DOHH2 (cell line): ENCODE results near the gene WDR89.
A peak's percentile ranks its signal among the peaks of the same experiment; 100 is the strongest.
"Not testable (repeated sequence)": the region's sequence is repeated elsewhere in the genome, so short reads cannot be mapped to it uniquely, and the experiment has no call there.

ENCODE experiments used
- H3F3A ChIP-seq: fragments of 200-600 bp; sonication (generic), shearing (Covaris generic); 2 replicates; pipeline ENCODE4 v1.6.0; 2016; ENCODE audit warnings: antibody characterized with exemption, mild to moderate bottlenecking; ENCODE audit not compliant: control insufficient read depth, insufficient read depth
- H3K27ac ChIP-seq: fragments of 200-600 bp; sonication (generic); 2 replicates; pipeline ENCODE4 v1.5.1; 2014; ENCODE audit warnings: low read depth, mild to moderate bottlenecking, low read length, moderate library complexity
- H3K27me3 ChIP-seq: fragments of 200-600 bp; sonication (generic); 2 replicates; pipeline ENCODE4 v1.6.1; 2014; ENCODE audit warnings: mild to moderate bottlenecking, low read length, mixed read lengths; ENCODE audit not compliant: control insufficient read depth
- H3K36me3 ChIP-seq: fragments of 200-600 bp; sonication (generic); 2 replicates; pipeline ENCODE4 v1.6.1; 2014; ENCODE audit warnings: mild to moderate bottlenecking, low read length, moderate library complexity, mixed read lengths; ENCODE audit not compliant: control insufficient read depth
- H3K4me1 ChIP-seq: fragments of 200-600 bp; sonication (generic); 2 replicates; pipeline ENCODE4 v1.6.1; 2014; ENCODE audit warnings: mild to moderate bottlenecking, low read length, mixed read lengths; ENCODE audit not compliant: control insufficient read depth
- H3K4me2 ChIP-seq: fragments of 200-600 bp; sonication (generic); 2 replicates; pipeline ENCODE4 v1.6.0; 2014; ENCODE audit warnings: mild to moderate bottlenecking, low read length, moderate library complexity
- H3K4me3 ChIP-seq: fragments of 200-600 bp; sonication (generic); 2 replicates; pipeline ENCODE4 v1.5.1; 2014; ENCODE audit warnings: mild to moderate bottlenecking, low read length, mixed read lengths
- H3K79me2 ChIP-seq: fragments of 200-600 bp; sonication (generic); 2 replicates; pipeline ENCODE4 v1.6.1; 2014; ENCODE audit warnings: mild to moderate bottlenecking, low read length, mixed read lengths; ENCODE audit not compliant: control insufficient read depth
- H3K9me2 ChIP-seq: fragments of 200-600 bp; sonication (generic); replicated peaks from 2 replicates; pipeline ENCODE4 v1.6.1; 2014; ENCODE audit warnings: mild to moderate bottlenecking, low read length, mixed read lengths; ENCODE audit not compliant: control insufficient read depth
- H3K9me3 ChIP-seq: fragments of 200-600 bp; sonication (generic); 2 replicates; pipeline ENCODE4 v1.6.1; 2014; ENCODE audit warnings: antibody characterized with exemption, low read length, mixed read lengths; ENCODE audit not compliant: control insufficient read depth, insufficient read depth
- H4K20me1 ChIP-seq: fragments of 200-600 bp; sonication (generic); 2 replicates; pipeline ENCODE4 v1.6.0; 2014; ENCODE audit warnings: low read depth, mild to moderate bottlenecking, antibody characterized with exemption, low read length, moderate library complexity; ENCODE audit not compliant: control insufficient read depth, insufficient read depth
- CTCF ChIP-seq: fragments of 200-600 bp; sonication (generic); IDR thresholded peaks from one replicate; pipeline ENCODE4 v1.5.1; 2014; ENCODE audit warnings: antibody characterized with exemption, mild to moderate bottlenecking, low read depth, low read length; ENCODE audit not compliant: poor library complexity, severe bottlenecking
- EZH2phosphoT487 ChIP-seq: fragments of 200-600 bp; sonication (generic); IDR thresholded peaks from 2 replicates; pipeline ENCODE4 v1.6.1; 2017; ENCODE audit warnings: borderline replicate concordance, mild to moderate bottlenecking, antibody characterized with exemption, low read length, moderate library complexity, mixed read lengths

The WDR89 gene

GRCh38 chr14:63642656-63643382 is 1.1 kb upstream of the WDR89 start:
- no peaks in the 10 kb centered on the region for H3K9me3 ChIP-seq
- H3K9me2 ChIP-seq = no peaks in the 10 kb centered on the region
- H3K4me1 ChIP-seq = peaks cover 38% of the 10 kb centered on the region
- H3K36me3 ChIP-seq = peaks cover 29% of the 10 kb centered on the region
- TF ChIP-seq CTCF = no peak
- TF ChIP-seq EZH2phosphoT487 = no peak
- H3K4me3 ChIP-seq = peak overlapping the region; percentile 98
- H3K4me2 ChIP-seq = peak overlapping the region; percentile 61
- no peaks in the 10 kb centered on the region for H3K27me3 ChIP-seq
- H3K79me2 ChIP-seq = peaks cover 60% of the 10 kb centered on the region
- H3K27ac ChIP-seq = peak overlapping the region; percentile 90
- peaks cover 10% of the 10 kb centered on the region for H3F3A ChIP-seq
- H4K20me1 ChIP-seq = no peaks in the 10 kb centered on the region

GRCh38 chr14:63642229-63642611 is 549 bp upstream of the WDR89 start:
- Histone ChIP-seq H3F3A (peaks cover 10% of the 10 kb centered on the region), H3K9me3 (peaks cover 1% of the 10 kb centered on the region; the same call in 1 of the 2 replicates), H3K79me2 (peaks cover 66% of the 10 kb centered on the region), H3K4me3 (peak overlapping the region; percentile 98), H3K27ac (peak overlapping the region; percentile 90), H3K4me2 (peak overlapping the region; percentile 61), H3K4me1 (peaks cover 32% of the 10 kb centered on the region), H4K20me1 (no peaks in the 10 kb centered on the region), H3K9me2 (no peaks in the 10 kb centered on the region), H3K36me3 (peaks cover 35% of the 10 kb centered on the region), H3K27me3 (no peaks in the 10 kb centered on the region)
- TF ChIP-seq CTCF (no peak), EZH2phosphoT487 (no peak)

- TF ChIP-seq CTCF (no peak), EZH2phosphoT487 (no peak)
- peaks cover 89% of the 10 kb centered on the region for H3K79me2 ChIP-seq
- no peaks in the 10 kb centered on the region for H3K27me3 ChIP-seq
- 0 out of 2 replicates have a peak overlapping the region, but pooled peaks have one; percentile 11 for H3K4me3 ChIP-seq
- peaks cover 12% of the 10 kb centered on the region for H3F3A ChIP-seq
- H3K4me1 ChIP-seq = peaks cover 37% of the 10 kb centered on the region
- H3K27ac ChIP-seq = no peak overlapping the region
- H4K20me1 ChIP-seq = no peaks in the 10 kb centered on the region
- H3K36me3 ChIP-seq = peaks cover 52% of the 10 kb centered on the region
- H3K9me2 ChIP-seq = no peaks in the 10 kb centered on the region
- peaks cover 19% of the 10 kb centered on the region; the same call in 1 of the 2 replicates for H3K9me3 ChIP-seq
- peak overlapping the region; percentile 81 for H3K4me2 ChIP-seq
Measured at GRCh38 chr14:63638493-63638892, 3.2 kb downstream of the WDR89 start.

- Histone ChIP-seq H3K79me2 (peaks cover 100% of the 10 kb centered on the region), H3F3A (peaks cover 11% of the 10 kb centered on the region), H3K4me1 (peaks cover 29% of the 10 kb centered on the region), H3K36me3 (peaks cover 55% of the 10 kb centered on the region), H3K9me3 (peaks cover 19% of the 10 kb centered on the region; the same call in 1 of the 2 replicates)
- not testable (repeated sequence) for H3K4me2 ChIP-seq, H3K27ac ChIP-seq, H4K20me1 ChIP-seq, H3K4me3 ChIP-seq, H3K9me2 ChIP-seq, H3K27me3 ChIP-seq
Measured at GRCh38 chr14:63636094-63636635, 5.5 kb downstream of the WDR89 start.
